DMS153 treated with DMSO at 0.1 percent for 48 hours (cell line): ENCODE measurements around the gene CHTF8.
A peak's percentile ranks its signal among the peaks of the same experiment; 100 is the strongest.
"Not testable (repeated sequence)": the region's sequence is repeated elsewhere in the genome, so short reads cannot be mapped to it uniquely, and the experiment has no call there.

Source experiments
- DNase-seq: peaks from one replicate; lab custom pipeline; 2025; ENCODE audit not compliant: unreplicated experiment; lab: John Stamatoyannopoulos, UW

The CHTF8 gene

GRCh38 chr16:69132424-69133252 lies at the start of gene CHTF8, which contains the start of gene UTP4:
Gene CHTF8 (minus strand): TSS chr16:69132588. CDS start chr16:69121458, 11,130 bp downstream.
Gene UTP4 (plus strand): TSS chr16:69132649. CDS start chr16:69133460, 811 bp downstream.
- peak; percentile 30 for DNase-seq

GRCh38 chr16:69180011-69180338 lies 47.6 kb upstream of the CHTF8 start:
- no peak for DNase-seq

GRCh38 chr16:69179328-69180010 lies 47.1 kb upstream of the CHTF8 start:
- DNase-seq = no peak

- no peak for DNase-seq
Observed at GRCh38 chr16:69176033-69176800, 43.8 kb upstream of the CHTF8 start.

- DNase-seq = no peak
Observed at GRCh38 chr16:69171325-69172084, 39.1 kb upstream of the CHTF8 start.

GRCh38 chr16:69169607-69170352 lies 37.4 kb upstream of the CHTF8 start:
- DNase-seq = no peak

GRCh38 chr16:69169051-69169450 lies 36.7 kb upstream of the CHTF8 start:
- no peak for DNase-seq

- DNase-seq = no peak
Observed at GRCh38 chr16:69166946-69167930, 34.9 kb upstream of the CHTF8 start.

- DNase-seq = no peak
Observed at GRCh38 chr16:69166221-69166833, 33.9 kb upstream of the CHTF8 start.

GRCh38 chr16:69165584-69165983 lies 33.2 kb upstream of the CHTF8 start:
- DNase-seq = no peak

- no peak for DNase-seq
Observed at GRCh38 chr16:69160192-69160591, 27.8 kb upstream of the CHTF8 start.

- no peak for DNase-seq
Observed at GRCh38 chr16:69157196-69157595, 24.8 kb upstream of the CHTF8 start.

- DNase-seq = peak; percentile 48
Observed at GRCh38 chr16:69150146-69150865, 17.9 kb upstream of the CHTF8 start.

- not testable (repeated sequence) for DNase-seq
Observed at GRCh38 chr16:69149621-69150020, 17.2 kb upstream of the CHTF8 start.

GRCh38 chr16:69145658-69146057 lies 13.3 kb upstream of the CHTF8 start:
- DNase-seq = no peak

GRCh38 chr16:69143116-69143515 lies 10.7 kb upstream of the CHTF8 start:
- no peak for DNase-seq

- DNase-seq = no peak
Observed at GRCh38 chr16:69141936-69142335, 9.5 kb upstream of the CHTF8 start.

- no peak for DNase-seq
Observed at GRCh38 chr16:69141014-69141413, 8.6 kb upstream of the CHTF8 start.
